Esophagus muscularis mucosa (tissue), 4 donors: ENCODE results near the gene ADAMTS18. TPM values are rescaled to one million over a fixed set of nuclear protein-coding genes. Genes with fewer than 3 reads are reported as not detected.

ENCODE experiments used
- DNase-seq: peaks from one replicate; pipeline ENCODE4 v3.0.0-alpha.2; 2017; ENCODE audit errors: extremely low spot score
- H3K27ac ChIP-seq, 4 donors: fragments of 200-600 bp; sonication (generic); replicated peaks in 1 of 4; 1 replicate in 3 of 4; 2 replicates in 1 of 4; pipeline ENCODE4 v1.5.1; 2016 to 2019; ENCODE audit warnings: mild to moderate bottlenecking in 1 of 4
- H3K27me3 ChIP-seq, 4 donors: fragments of 200-600 bp; sonication (generic); one replicate each; pipeline versions ENCODE4 v1.5.1 to v1.6.0; 2016 to 2019
- H3K36me3 ChIP-seq, 4 donors: fragments of 200-600 bp; sonication (generic); one replicate each; pipeline ENCODE4 v1.5.1; 2016 to 2019
- H3K4me1 ChIP-seq, 4 donors: fragments of 200-600 bp; sonication (generic); one replicate each; pipeline ENCODE4 v1.5.1; 2016 to 2019
- H3K4me3 ChIP-seq, 4 donors: fragments of 200-600 bp; sonication (generic); 1 replicate in 2 of 4; 2 replicates in 2 of 4; pipeline ENCODE4 v1.5.1; 2016 to 2019; ENCODE audit warnings: mild to moderate bottlenecking in 4 of 4, moderate library complexity in 1 of 4
- H3K9me3 ChIP-seq, 4 donors: fragments of 200-600 bp; sonication (generic); 1 replicate in 3 of 4; 2 replicates in 1 of 4; pipeline ENCODE4 v1.5.1; 2016 to 2019
- CTCF ChIP-seq, 3 experiments: fragments of 200-600 bp in 2 of 3; fragments of 450-650 bp in 1 of 3; sonication (generic) in 2 of 3; IDR thresholded peaks; one replicate each; pipeline ENCODE4 v1.5.1; 2017 to 2019; ENCODE audit warnings: antibody characterized with exemption in 3 of 3, mild to moderate bottlenecking in 2 of 3, moderate library complexity in 1 of 3
- EP300 ChIP-seq: sonication (generic); formaldehyde crosslinking; IDR thresholded peaks from one replicate; pipeline ENCODE4 v1.6.1; 2017; ENCODE audit warnings: antibody characterized with exemption
- POLR2A ChIP-seq: fragments of 450-650 bp; IDR thresholded peaks from one replicate; pipeline ENCODE4 v1.6.1; 2017; ENCODE audit warnings: antibody characterized with exemption, moderate library complexity, mild to moderate bottlenecking, low read depth
- POLR2AphosphoS5 ChIP-seq, 2 donors: sonication (generic); formaldehyde crosslinking; IDR thresholded peaks; one replicate each; pipeline ENCODE4 v1.6.1; 2017; ENCODE audit warnings: antibody characterized with exemption in 2 of 2
- WGBS: methylation state at CpG from one replicate; pipeline ENCODE4 v1.1.5; 2018; 5-methylcytosine and 5-hydroxymethylcytosine counted together
- intact Hi-C: fragments of 100-400 bp; cut with DNase I; formaldehyde crosslinking; loops from one replicate; pipeline ENCODE4 v1.15.1; 2023
- total RNA-seq, 4 donors: library from RNA; depleted of rRNA; stranded (reverse); fragments of >200 nt; gene quantifications; one replicate each; pipeline versions ENCODE4 v1.1.0 to v1.2.1, GENCODE V29; 2016

ADAMTS18 gene
- total RNA-seq, 4 donors from 2014 or later, result 0.45 TPM; not detected in 3

- H3K27ac ChIP-seq, result no peak overlapping the region
- intact Hi-C loops, result no loop called here
- H3K27me3 ChIP-seq, result peaks cover 0 to 4% (median 0%) of the 10 kb centered on the region in 4 donors
- no peaks in the 10 kb centered on the region for H3K4me1 ChIP-seq
- no peaks in the 10 kb centered on the region for H3K9me3 ChIP-seq
- H3K4me3 ChIP-seq, result no peak overlapping the region
- TF ChIP-seq POLR2AphosphoS5 (IDR thresholded peaks at IDR 0.05), result no peak
- no peak for TF ChIP-seq POLR2A
- TF ChIP-seq EP300, result no peak
- no peak for TF ChIP-seq CTCF (IDR thresholded peaks at IDR 0.05)
- 40% methylated on average over 8 of the region's 8 CpGs for WGBS
- DNase-seq, result no peak
- H3K36me3 ChIP-seq, result no peaks in the 10 kb centered on the region
Measured at GRCh38 chr16:77307426-77308162, 127.2 kb downstream of the ADAMTS18 start.

- H3K9me3 ChIP-seq, result no peaks in the 10 kb centered on the region
- H3K4me3 ChIP-seq, result no peak overlapping the region
- DNase-seq, result no peak
- H3K4me1 ChIP-seq, result no peaks in the 10 kb centered on the region
- no peak overlapping the region for H3K27ac ChIP-seq
- intact Hi-C loops, result no loop called here
- 82% methylated on average over 3 of the region's 3 CpGs for WGBS
- no peak for TF ChIP-seq POLR2AphosphoS5 (IDR thresholded peaks at IDR 0.05)
- no peak for TF ChIP-seq POLR2A
- TF ChIP-seq CTCF (IDR thresholded peaks at IDR 0.05), result no peak
- TF ChIP-seq EP300, result no peak
- peaks cover 0 to 4% (median 0%) of the 10 kb centered on the region in 4 donors for H3K27me3 ChIP-seq
- H3K36me3 ChIP-seq, result no peaks in the 10 kb centered on the region
Measured at GRCh38 chr16:77306075-77306474, 128.8 kb downstream of the ADAMTS18 start.

GRCh38 chr16:77304877-77305276 lies 130.0 kb downstream of the ADAMTS18 start:
- TF ChIP-seq POLR2A (no peak), POLR2AphosphoS5 (IDR thresholded peaks at IDR 0.05) (no peak), EP300 (no peak), CTCF (IDR thresholded peaks at IDR 0.05) (no peak)
- no peak for DNase-seq
- Histone ChIP-seq H3K27me3 (peaks cover 0 to 4% (median 0%) of the 10 kb centered on the region in 4 donors), H3K27ac (no peak overlapping the region), H3K36me3 (no peaks in the 10 kb centered on the region), H3K9me3 (no peaks in the 10 kb centered on the region), H3K4me3 (no peak overlapping the region), H3K4me1 (no peaks in the 10 kb centered on the region)
- intact Hi-C loops, result no loop called here
- WGBS, result 70% methylated on average over 2 of the region's 2 CpGs

GRCh38 chr16:77304134-77304533 lies 130.7 kb downstream of the ADAMTS18 start:
- 72% methylated on average over 2 of the region's 2 CpGs for WGBS

More at GRCh38 chr16:77304134-77304533, 130.7 kb downstream of the ADAMTS18 start:
- Histone ChIP-seq H3K27ac (no peak overlapping the region), H3K4me3 (no peak overlapping the region), H3K36me3 (no peaks in the 10 kb centered on the region), H3K27me3 (peaks cover 0 to 4% (median 0%) of the 10 kb centered on the region in 4 donors), H3K9me3 (no peaks in the 10 kb centered on the region), H3K4me1 (no peaks in the 10 kb centered on the region)
- no peak for TF ChIP-seq CTCF (IDR thresholded peaks at IDR 0.05)
- no peak for TF ChIP-seq POLR2A
- TF ChIP-seq POLR2AphosphoS5 (IDR thresholded peaks at IDR 0.05), result no peak
- TF ChIP-seq EP300, result no peak
- intact Hi-C loops, result no loop called here
- no peak for DNase-seq
